LoVo (cell line): ENCODE results near the gene MUC5AC.
"Not testable (repeated sequence)": the region's sequence is repeated elsewhere in the genome, so short reads cannot be mapped to it uniquely, and the experiment has no call there.

Experiments used
- DNase-seq: peaks from one replicate; pipeline ENCODE4 v3.0.0-alpha.2; 2016; ENCODE audit warnings: low spot score

MUC5AC gene

DNA sequence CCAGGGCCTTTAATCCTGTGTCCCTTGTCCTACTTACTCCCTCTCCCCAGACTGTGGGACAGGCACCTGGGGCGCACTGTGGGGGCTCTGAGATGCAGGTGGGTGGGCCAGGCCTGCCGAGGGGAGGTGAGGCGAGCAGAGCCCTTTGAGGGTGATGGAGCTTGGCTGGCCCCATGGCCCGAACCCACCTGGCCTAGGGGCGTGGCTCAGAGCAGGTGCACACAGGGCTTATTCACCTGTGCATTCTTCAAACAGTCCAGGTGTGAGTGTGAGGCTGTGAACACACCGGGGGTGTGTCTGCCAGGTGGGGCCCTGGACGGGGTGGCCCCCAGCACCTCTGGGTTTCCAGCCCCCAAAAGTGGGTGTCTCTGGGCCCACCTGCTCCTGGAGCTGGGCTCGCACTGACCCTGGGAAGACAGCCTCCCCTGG lies 9.0 kb upstream of the MUC5AC start:
- DNase-seq = no peak

DNA sequence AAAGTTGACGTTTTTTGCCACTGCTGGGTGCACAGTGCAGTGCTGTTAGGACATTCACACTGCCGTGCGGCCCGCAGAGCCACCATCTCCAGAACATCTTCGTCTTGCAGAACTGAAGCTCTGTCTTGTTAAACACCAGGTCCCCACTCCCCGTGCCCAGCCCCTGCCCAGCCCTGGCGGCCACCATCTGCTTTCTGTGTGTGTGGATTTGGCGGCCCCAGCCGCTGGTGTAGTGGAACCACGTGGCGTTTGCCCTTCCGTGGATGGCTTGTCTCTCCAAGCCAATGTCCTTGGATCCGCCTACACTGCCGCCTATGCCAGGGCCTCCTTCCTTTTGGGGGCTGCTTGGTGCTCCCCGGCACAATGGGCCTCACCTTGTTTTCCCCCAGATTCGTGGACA lies 8.2 kb upstream of the MUC5AC start:
- no peak for DNase-seq

DNA sequence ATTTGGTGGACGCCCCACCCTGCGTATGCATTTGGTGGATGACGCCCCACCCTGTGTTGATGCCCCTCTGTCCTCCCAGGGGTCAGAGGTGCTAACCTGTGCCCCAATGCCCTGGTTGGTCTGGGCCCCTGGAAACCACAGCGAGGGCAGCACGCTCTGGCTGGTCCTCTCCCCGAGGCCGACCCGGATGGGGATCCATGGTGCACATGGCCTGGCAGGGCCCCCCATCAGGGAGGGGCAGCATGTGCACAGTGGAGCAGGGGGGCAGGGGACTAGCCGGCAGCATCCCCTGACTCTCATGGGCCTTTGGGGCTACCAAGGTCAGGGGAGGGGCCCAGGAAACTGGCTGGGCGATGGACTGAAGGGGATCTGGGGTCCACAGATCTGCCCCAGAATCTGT lies 7.6 kb upstream of the MUC5AC start:
- no peak for DNase-seq

DNA sequence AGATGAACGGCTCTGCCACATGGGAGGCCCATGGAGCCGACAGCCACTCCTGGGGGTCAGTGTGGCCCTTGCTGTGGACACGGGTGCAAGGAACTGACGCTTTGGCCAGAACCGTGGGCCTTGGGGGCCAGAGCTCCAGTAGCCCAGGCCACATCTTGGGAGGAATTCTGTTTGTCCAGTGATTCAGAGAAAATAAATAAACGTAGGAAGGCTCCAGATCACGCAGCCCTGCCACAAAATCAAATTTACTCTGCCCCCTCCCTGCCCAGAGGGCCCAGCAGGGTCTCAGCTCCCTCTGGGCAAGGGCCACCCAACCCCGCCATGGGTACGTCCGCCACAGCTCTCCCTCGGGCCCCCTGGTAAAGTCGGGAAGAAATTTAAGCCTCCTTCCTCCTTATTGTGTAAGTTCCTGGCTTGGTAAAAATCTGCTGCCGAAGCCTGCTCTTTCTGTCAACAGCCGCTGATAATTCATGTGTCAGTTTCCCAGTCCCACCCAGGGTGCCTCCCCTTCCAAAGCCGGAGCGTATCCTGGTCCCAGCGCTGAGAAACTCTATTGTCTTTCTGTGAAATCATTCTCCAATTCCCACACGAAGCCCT lies 6.9 kb upstream of the MUC5AC start:
- DNase-seq = no peak

DNA sequence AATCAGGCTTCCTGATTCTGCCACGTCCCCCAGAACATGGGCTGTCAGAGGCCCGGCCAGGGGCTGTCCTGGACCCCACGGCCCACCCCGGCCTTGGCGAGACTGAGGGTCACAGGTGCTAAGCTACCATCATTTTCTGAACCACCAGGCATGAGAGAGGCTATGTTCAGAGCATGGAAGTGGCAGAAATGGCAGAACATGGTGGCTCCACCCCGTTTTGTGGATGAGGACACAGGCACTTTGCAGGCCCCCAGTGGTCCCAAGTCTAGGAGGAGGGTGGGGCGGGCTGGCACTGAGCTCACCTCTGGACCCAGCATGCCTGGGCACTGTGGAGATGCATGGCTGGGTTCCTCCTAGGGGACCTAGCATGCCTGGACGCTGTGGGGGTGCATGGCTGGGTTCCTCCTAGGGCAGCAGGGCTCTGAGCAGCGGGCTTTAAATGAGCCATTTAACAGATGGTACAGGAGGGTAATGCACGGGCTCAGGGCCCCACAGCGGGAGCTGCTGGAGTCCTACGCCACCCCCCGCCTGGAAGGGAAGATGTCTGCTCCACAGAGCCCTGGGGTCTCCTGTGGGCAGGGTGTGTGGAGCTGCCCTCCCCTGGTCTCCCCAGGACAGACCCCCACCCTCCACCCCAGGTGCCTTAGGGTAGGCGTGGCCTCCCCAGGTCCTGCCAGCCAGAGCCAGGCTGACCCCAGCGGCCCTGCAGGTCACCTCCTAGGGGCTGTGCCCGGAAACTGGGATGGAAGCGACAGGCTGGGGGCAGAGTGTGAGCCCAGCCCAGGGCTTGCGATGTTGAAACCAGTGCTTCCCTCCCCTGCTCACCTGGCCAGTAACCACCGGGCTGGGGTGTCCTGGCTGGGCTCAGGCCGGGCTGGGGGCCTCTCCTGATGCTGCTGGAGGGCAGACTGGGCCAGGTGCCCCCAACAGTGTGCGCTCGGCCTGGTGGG lies 6.1 kb upstream of the MUC5AC start:
- DNase-seq = no peak

DNA sequence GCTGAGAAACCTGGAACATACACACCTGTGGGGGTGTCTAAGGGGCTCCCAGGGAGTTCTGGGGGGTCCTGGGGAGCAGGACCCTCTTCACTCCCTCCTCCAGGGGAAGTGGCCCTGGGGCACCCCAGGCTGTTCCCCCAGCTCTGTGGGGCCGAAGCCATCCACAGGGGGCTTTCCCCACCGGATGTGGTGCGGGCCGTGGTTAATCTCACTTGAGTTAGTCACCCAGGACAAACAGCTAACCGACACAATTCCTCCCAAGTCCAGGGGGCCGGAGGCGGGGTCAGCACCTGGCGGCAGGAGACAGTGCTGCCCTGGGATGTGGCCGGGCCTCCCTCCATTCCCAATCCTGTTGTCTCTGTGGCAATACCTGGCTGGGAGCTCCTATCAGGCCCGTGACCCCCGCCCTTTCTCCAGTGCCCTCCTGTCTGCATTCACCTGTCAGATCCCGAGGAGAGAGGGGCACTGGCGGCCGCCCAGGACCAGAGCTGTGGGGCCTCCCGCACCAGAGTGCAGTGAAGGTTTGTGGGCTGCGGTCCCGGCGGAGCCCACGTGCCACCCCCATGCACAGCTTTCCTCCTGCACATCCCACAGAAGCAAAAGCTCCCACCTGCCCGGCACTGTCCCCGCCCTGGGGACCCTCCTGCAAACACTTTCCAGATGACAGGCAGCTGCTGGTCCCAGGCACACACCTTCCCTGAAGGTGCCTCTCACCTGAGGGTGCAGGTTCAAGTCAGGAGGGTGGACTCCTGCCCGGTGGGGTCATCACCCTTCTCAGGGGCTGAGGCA lies 5.2 kb upstream of the MUC5AC start:
- DNase-seq = no peak

DNA sequence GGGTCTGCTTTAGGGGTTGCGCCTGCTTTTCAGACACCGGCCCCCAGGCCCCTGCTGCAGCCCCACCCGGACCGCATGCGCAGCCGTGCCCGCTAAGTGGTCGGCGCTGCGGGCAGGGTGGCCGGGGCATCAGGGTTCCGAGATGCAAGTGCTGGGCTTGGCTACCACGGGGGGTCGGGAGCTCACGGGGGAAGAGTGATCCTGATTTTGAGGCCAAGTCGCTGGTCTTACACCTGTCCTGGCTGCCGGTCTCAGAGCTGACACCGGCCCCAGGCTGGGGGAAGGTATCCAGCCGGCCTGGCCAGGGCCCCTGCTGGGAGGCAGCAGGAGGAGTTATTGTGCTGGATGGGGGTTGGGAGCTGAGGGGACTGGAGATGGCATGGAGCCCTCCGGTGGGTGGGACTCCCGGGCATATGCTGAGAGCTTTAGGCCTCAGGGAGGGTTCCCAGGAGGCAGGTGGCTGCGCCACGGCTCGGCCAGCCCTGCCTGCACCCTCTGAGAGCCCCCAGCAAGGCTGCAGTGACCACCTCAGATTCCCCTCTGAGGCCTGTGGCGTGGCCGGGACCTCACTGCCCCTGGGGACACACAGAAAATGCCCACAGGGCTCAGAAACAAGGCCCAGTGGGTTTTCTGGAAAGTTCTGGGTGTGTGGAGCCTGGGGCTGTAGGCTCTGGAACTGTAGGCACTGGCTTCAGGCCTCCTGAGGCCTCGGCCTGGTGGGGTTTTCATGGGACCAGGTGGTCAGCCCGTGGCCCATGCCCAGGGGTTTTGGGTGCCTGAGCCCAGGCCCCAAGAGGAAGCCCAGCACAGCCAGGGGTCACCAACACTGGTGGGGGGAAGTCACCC lies 4.4 kb upstream of the MUC5AC start:
- no peak for DNase-seq

DNA sequence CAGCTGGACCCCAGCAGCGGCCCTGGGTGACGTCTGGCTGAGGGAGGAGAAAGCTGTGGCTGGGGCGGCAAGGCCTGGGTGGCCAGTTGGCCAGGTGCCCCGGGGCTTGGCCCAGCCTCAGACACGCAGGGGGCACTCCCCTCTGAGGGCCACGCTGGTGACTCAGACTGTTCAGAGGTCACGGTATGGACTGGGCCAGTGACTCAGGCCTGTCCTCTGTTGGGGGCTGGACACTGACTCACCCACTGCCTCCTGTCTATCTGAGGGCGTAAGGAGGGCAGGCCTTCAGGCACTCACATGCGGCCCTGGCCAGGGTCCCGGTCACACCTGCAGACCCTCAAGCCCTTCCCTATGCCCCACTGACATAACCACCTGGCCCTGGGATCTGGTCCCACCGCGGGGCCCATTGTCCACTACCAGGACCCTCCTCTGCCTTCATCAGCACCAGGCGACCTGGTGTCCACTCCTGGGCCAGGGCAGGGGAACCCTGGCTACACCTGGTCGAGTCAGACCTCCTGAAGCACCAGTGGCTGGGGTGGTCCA lies 3.7 kb upstream of the MUC5AC start:
- DNase-seq = peak; percentile 75

DNA sequence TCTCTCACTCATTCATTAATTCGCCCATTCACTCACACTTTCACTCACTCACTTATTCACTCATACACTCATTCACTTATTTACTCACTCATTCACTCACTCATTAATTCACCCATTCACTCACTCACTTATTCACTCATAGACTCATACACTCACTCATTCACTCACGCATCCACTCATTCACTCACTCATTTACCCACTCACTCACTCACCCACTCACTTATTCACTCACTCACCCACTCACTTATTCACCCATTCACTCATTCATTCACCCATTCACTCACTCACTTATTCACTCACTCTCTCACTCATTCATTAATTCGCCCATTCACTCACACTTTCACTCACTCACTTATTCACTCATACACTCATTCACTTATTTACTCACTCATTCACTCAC lies 3.1 kb upstream of the MUC5AC start:
- not testable (repeated sequence) for DNase-seq

DNA sequence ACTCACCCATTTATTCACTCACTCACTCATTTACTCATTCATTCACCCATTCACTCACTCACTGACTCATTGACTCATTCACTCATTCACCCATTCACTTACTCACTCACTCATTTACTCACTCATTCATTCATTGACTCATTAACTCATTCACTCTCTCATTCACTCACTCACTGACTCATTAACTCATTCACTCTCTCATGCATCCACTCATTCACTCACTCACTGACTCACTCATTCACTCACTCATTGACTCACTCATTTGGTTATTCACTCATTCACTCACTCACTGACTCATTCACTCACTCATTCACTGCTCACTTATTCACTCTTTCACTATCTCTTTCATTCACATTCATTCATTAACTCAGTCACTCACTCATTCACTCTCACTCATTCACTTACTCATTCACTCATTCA lies 2.5 kb upstream of the MUC5AC start:
- no peak for DNase-seq

DNA sequence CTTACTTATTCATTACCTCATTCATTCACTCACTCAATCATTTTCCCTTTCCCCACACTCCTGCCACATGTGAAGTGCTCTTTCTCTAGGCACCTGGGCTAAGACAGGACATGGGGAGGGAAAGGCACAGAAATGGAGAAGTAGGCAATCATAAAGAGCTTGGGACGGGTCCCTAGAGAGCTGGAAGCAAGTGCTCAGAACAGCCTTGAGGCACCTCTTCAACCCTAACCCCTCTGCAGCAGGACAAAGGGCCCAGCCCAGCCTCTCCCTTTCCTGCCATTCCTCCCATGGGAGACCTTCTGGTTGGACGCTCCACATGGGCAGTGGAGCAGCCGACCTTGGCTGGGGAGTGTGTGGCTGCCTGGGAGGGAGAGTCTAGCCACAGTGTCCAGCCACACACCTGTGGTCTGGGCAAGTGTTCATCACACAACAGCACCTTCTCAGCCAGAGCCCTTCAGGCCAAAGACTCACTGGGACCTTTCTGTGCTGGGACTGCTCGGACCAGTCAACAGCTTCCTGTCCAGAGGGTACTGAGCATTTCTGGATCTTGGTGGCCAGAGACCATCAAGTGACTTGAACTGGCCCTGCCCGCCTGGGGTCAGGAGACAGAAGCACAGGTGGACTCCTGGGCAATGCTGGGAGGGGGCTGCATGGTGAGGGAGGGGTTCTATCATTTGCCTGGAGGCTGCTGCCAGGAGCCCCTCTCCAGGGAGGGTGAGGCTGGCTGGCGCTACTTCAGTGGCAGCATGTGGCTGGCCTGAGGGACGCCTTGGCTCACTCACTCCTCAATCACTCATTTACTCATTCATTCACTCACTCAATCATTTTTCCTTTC lies 1.0 kb upstream of the MUC5AC start:
- DNase-seq = no peak

DNA sequence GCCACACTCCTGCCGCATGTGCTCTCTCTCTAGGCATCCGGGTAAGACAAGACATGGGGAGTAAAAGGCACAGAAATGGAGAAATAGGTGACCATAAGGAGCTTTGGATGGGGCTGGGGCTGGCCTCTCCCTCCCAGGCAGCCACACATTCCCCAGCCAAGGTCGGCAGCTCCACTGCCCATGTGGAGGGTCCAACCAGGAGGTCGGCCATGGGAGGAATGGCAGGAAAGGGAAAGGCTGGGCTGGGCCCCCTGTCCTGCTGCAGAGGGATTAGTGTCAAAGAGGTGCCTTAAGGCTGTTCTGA lies 460 bp upstream of the MUC5AC start:
- no peak for DNase-seq

DNA sequence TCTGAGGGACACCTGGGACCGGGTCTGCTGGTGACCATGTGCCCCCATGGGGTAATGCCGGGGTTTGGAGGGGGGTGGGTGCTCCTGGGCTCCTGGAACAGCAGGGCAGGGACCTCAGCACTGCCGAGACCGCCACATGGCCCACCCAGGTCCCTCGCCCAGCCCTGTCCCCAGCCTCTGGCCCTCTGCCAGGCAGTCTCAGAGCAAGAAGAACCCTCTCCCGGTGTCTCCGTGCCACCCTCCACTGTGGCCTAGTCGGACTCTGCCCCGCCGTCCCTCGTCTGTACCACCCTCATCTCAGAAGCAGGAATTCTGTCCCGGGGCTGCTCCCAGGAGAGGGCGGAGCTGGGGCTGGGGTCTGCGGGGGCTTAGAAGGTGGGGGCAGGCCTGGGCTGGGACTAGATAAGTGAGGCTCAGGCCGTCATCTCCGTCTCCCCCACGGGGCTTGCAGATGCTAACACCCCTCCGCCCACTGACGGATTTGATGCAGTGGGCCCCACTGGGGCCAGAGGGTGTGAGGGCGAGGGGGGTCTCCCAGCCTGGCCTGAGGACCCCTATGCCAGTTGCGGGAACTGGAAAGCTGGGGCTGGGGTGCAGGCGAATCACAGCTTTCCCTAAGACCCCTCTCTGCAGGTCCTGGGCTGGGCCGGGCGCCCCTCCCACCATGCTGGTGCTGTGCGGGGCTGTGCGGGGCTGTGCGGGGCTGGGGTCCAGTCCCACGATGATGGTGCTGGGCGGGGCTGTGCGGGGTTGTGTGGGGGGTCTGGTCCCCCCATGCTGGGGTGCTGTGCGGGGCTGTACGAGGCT lies 1.1 kb downstream of the MUC5AC start:
- no peak for DNase-seq

DNA sequence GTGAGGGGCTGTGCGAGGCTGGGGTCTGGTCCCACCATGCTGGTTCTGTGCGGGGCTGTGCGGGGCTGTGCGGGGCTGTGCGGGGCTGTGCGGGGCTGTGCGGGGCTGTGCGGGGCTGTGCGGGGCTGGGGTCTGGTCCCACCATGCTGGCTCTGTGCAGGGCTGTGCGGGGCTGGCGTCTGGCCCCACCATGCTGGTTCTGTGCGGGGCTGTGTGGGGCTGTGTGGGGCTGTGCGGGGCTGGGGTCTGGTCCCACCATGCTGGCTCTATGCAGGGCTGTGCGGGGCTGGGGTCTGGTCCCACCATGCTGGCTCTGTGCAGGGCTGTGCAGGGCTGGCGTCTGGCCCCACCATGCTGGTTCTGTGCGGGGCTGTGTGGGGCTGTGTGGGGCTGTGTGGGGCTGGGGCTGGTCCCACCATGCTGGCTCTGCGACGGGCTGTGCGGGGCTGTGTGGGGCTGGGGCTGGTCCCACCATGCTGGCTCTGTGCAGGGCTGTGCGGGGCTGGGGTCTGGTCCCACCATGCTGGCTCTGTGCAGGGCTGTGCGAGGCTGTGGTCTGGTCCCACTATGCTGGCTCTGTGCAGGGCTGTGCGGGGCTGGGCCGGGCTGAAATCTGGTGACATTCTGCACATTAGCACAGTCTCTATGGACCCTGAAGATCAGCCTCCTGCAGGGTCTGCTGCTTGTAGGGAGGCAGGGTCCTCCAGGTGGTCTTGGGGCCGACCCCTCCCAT lies 1.9 kb downstream of the MUC5AC start:
- DNase-seq = not testable (repeated sequence)

DNA sequence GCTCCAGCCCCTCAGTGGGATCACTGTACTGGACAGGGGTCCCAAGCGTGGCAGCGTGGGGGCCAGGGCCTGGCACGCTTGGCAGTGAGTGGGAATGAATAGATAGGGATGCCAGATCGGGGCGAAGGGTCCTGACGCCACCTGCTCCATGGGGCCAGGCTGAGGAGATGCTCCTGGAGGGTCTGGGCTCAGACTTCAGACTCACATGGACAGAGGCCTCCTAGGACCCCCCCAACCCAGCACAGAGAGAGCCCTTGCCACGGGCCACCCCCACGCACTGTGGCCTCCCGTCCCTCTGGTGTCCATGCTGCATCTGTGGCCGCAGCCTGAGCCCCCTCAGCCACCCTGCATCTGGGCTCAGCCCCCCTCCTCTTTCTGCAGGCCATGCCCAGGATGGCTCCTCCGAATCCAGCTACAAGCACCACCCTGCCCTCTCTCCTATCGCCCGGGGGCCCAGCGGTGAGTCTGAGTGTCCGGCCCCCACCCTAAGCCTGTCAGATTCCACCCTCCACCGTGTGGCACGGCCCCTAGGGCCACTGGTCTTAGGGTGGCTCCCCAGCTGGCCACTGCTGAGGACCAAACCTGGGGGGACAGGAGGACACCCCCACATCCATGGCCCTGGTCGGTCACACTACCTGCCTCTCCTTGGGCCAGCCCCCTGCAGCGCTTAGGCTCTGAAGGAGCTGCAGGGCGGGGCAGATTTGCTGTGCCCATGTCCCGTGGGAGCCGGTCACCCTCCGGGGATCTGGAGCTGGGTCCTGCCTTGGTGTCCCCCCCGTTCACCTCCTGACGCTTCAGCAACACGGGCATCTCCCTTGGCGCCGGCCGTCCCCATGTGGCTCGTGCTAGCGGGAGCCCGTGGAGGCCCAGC lies 2.7 kb downstream of the MUC5AC start:
- no peak for DNase-seq

DNA sequence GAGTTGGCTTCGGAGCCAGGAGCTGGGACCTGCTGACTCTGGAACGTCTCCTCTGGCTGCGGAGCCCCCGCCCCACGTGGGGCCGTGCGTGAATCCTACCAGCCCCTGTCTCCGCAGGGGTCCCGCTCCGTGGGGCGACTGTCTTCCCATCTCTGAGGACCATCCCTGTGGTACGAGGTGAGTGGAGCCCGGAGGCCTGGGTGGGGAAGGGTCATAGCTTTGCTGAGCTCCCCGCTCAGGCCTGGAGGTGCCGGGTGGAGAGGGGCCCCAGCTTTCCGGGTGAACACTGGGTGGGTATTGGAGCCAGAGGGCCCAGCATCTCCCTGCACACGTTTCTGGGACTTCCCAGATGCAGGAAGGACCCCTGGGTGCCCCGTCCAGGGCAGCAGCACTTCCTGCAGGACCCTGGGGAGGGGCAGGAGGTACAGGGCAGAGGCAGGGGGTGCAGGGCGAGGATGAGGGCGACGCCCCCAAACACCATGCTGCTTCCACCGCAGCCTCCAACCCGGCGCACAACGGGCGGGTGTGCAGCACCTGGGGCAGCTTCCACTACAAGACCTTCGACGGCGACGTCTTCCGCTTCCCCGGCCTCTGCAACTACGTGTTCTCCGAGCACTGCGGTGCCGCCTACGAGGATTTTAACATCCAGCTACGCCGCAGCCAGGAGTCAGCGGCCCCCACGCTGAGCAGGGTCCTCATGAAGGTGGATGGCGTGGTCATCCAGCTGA lies 3.8 kb downstream of the MUC5AC start:
- no peak for DNase-seq

DNA sequence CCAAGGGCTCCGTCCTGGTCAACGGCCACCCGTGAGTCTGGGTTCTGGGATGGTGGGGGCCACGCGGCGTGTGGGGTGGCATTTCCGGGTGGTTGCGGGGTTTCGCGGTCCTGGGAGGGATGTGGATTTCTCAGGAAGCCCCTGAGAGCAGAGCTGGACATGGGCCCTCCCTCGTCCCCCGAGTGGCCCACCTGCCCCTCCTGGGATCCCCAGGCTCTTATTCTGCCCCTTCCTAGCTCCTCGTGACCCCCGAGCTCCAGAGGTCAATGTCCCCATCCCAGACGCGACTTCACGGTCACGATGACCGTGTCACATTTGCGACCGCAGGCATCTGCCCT lies 4.4 kb downstream of the MUC5AC start:
- DNase-seq = no peak
